H1 (cell line): ENCODE results near the gene CNDP1. TPM values are rescaled to one million over a fixed set of nuclear protein-coding genes. Genes with fewer than 3 reads are reported as not detected.

Source experiments
- CBX8 ChIP-seq: fragments of 300-800, 300-1000 bp; sonication (generic); IDR thresholded peaks from 2 replicates; pipeline ENCODE4 v1.7.1; 2016; ENCODE audit warnings: low read depth, low read length, borderline replicate concordance
- NANOG ChIP-seq: IDR thresholded peaks from 2 replicates; pipeline ENCODE4 v1.6.1; 2011; ENCODE audit warnings: low read length, low read depth, mild to moderate bottlenecking, inconsistent platforms; ENCODE audit not compliant: insufficient read depth, poor library complexity, severe bottlenecking
- SP2 ChIP-seq: IDR thresholded peaks from 2 replicates; pipeline ENCODE4 v1.6.1; 2012; ENCODE audit warnings: mild to moderate bottlenecking, low read length, inconsistent platforms
- polyA plus RNA-seq, 7 experiments: library from polyadenylated mRNA; depleted of rRNA in 3 of 7; stranded (reverse) in 5 of 7; unstranded in 2 of 7; fragments of >200 nt in 5 of 7; fragments of 200-250 nt in 2 of 7; gene quantifications; 1 replicate in 5 of 7; 2 replicates in 1 of 7; 4 replicates in 1 of 7; pipeline versions ENCODE4 v1.2.1 to v1.2.3, GENCODE V29; 2011 to 2013; ENCODE audit warnings: missing spikeins in 2 of 7, mixed read lengths in 2 of 7
- total RNA-seq: library from RNA; stranded (reverse); fragmentation: NEBNext Ultra II Directional; extraction: Animal tissue kit (Norgen Biotek cat#: 25700); gene quantifications from 2 replicates; pipeline ENCODE4 v1.2.1, GENCODE V29; 2021

The CNDP1 gene
- total and polyA plus RNA-seq, 2 of the 8 experiments (the other 6 are each of a cell fraction or from before 2014, with no cell fraction given), result 0.09 TPM; not detected in 1

DNA sequence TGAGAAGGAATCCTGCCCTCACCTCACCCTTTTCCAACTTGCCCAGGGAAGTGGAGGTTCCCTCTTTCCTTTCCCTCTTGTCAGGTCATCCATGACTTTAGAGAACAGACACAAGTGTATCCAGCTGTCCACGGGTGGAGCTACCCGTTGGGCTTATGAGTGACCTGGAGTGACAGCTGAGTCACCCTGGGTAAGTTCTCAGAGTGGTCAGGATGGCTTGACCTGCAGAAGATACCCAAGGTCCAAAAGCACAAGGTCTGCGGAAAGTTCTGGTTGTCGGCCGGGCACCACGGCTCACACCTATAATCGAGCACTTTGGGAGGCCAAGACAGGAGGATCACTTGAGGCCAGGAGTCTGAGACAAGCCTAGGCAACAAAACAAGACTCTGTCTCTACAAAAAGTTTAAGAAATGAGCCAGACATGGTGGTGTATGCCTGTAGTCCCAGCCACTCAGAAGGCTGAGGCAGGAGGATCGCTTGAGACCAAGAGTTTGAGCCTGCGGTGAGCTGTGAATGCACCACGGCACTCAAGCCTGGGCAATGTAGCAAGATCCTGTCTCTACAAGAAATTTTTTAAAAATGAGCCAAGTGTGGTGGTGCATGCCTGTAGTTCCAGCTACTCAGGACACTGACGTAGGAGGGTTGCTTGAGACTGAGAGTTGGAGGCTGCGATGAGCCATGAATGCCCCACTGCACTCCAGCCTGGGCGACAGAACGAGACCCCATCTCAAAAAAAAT, 14.0 kb upstream of the CNDP1 start (continued):
- no peak for TF ChIP-seq CBX8
- no peak for TF ChIP-seq NANOG
- TF ChIP-seq SP2, result no peak
